Activated CD4-positive, alpha-beta T cell treated with anti-CD3 and anti-CD28 coated beads, Interleukin-2, Interleukin-4, amounts not matched to agents 100 ng/mL and 50 ng/mL, durations not matched to agents 16 hours and 8 hours (primary cell): ENCODE measurements around the gene FCHSD2.

Experiments
- DNase-seq: peaks from one replicate; pipeline ENCODE4 v3.0.0-alpha.2; 2020; ENCODE audit warnings: low spot score

The FCHSD2 gene

GRCh38 chr11:73172992-73173656 is 31.0 kb upstream of the FCHSD2 start:
- no peak for DNase-seq

GRCh38 chr11:73171436-73172161 is 29.5 kb upstream of the FCHSD2 start:
- no peak for DNase-seq

GRCh38 chr11:73170140-73170539 is 28.0 kb upstream of the FCHSD2 start:
- no peak for DNase-seq

GRCh38 chr11:73168925-73169579 is 26.9 kb upstream of the FCHSD2 start:
- DNase-seq, result no peak

- DNase-seq, result no peak
Measured at GRCh38 chr11:73167363-73167954, 25.3 kb upstream of the FCHSD2 start.

GRCh38 chr11:73164803-73165540 is 22.9 kb upstream of the FCHSD2 start:
- no peak for DNase-seq

- DNase-seq, result no peak
Measured at GRCh38 chr11:73163638-73164174, 21.6 kb upstream of the FCHSD2 start.

- DNase-seq, result no peak
Measured at GRCh38 chr11:73162196-73162740, 20.1 kb upstream of the FCHSD2 start.

GRCh38 chr11:73160005-73160760 is 18.1 kb upstream of the FCHSD2 start:
- no peak for DNase-seq

GRCh38 chr11:73159297-73159696 is 17.2 kb upstream of the FCHSD2 start:
- DNase-seq, result no peak

- DNase-seq, result no peak
Measured at GRCh38 chr11:73158356-73159051, 16.4 kb upstream of the FCHSD2 start.

- no peak for DNase-seq
Measured at GRCh38 chr11:73157101-73158010, 15.2 kb upstream of the FCHSD2 start.

GRCh38 chr11:73156686-73157085 is 14.6 kb upstream of the FCHSD2 start:
- no peak for DNase-seq

GRCh38 chr11:73156114-73156513 is 14.0 kb upstream of the FCHSD2 start:
- DNase-seq, result no peak

GRCh38 chr11:73155102-73155501 is 13.0 kb upstream of the FCHSD2 start:
- DNase-seq, result no peak

- DNase-seq, result peak; percentile 47
Measured at GRCh38 chr11:73154178-73154577, 12.1 kb upstream of the FCHSD2 start.

- DNase-seq, result peak; percentile 50
Measured at GRCh38 chr11:73152861-73153483, 10.9 kb upstream of the FCHSD2 start.

GRCh38 chr11:73152086-73152853 is 10.2 kb upstream of the FCHSD2 start:
- DNase-seq, result no peak
